ENCODE results near the gene HGD.
"Not testable (repeated sequence)": the region's sequence is repeated elsewhere in the genome, so short reads cannot be mapped to it uniquely, and the experiment has no call there.

Gene HGD

DNA sequence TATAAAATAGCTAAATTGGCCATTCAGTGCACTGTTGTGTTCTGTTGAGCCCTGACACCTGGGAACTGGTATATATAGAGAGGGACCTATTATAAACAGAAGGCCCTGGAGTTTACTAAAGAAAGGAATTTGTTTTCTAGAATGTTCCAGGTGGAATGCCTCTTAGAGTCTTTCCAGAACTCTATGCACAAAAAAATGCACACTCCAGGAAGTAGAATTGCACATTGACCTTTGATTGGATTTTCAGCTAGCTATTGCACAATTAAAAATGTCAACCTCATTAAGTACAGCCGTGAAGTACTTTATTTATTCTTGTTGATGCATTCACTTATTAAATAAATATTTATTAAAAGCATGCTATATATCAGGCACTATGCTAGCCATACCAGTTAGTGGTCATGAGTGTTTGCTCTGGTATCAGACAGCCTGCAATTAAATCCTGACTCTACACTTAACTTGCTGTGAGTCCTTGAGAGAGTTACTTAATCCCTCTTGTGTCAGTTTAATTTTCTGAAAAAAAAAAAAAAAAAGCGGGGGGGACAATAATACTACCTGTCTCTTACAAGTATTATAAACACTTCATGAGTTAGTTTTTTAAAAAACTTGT lies 45.1 kb downstream of the HGD start:
- no peak for ATAC-seq

DNA sequence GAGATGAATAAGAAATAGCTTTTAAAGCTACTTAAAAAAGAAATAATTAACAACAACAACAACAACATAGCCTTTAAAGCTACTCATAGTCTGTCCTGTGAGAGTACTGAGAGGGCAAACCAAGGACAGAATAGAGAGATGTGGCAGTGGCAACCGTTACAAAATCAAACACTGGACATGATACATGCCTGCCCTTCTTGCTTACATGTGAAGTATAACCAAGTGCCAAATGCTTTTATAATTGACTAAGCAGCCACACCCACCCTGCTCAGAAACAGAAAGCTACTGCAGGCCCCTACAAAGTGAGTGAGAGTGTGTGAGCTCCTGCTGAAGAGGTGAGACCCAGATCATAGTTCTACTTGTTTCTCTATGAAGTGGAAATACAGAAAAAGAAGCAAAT lies 47.5 kb downstream of the HGD start:
- ATAC-seq, result no peak

DNA sequence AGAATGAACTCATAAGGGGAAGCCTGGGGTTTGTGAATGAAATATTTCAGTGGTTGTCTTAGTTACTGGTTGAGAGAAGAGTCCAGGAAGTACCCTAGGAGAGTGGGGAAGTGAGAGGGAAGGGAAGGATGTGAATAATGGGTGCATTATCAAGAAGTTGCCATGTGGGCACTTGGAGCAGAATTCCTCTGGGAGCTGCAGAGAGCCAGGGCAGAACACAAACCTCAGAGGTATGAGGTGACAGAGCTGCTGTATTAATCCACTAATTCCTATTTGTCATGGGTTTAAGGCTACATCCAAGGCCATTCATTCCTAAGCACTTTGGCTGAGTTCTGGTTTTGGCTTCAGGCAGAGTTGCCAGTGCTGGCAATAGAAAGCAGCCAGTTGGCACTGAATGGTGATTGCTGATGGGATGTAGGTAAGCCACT lies 56.9 kb downstream of the HGD start:
- no peak for ATAC-seq

DNA sequence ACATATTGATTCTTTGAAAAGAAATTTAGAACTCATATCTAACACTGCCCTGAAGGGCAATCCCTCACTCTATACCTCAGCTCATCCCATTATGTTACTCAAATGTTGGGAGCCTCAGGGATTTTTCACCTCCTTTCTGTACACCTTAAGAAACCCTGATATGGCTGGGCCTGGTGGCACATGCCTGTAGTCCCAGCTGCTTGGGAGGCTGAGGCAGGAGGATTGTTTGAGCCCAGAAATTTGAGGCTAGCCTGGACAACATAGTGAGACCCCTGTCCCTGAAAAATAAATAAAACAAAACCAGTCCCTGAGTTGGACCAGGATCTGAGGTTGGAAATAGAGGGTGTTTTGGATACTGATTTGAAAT lies 58.3 kb downstream of the HGD start:
- no peak for ATAC-seq

DNA sequence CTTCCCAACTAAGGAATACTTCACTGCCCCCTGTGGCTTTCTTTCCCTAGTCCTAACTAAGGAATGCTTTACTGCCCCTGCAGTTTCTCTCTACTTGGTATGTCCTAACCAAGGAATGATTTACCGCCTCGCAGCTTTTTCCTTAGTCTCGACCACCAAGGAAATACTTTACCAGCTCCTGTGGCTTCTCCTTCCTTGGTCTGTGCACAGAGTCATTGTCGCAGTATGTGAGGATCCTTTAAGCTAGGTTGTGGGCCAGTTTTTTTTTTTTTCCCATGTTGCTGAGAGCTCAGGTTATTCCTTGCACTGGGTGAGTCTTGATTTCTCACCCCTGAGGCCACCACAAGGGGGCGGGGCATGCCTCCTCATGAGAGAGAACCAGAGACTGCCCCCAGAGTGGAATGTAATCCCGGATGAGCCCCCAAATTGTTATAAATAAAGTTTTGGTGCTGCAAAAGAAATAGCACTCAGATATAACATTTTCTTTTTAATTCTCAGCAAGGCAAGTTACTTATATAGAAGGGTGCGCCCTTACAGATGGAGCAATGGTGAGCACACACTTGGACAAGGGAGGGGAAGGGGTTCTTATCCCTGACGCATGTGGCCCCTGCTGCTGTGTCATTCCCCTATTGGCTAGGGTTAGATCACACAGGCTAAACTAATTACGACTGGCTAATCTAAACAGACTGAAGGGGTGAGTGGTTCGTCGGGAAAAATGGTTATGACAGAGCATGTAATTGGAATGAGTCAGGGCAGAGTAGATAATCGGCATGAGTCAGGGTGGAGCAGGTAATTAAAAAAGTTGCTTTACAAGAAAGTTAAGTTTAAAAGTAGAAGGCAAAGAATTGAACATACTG lies 58.9 kb downstream of the HGD start:
- no peak for ATAC-seq

DNA sequence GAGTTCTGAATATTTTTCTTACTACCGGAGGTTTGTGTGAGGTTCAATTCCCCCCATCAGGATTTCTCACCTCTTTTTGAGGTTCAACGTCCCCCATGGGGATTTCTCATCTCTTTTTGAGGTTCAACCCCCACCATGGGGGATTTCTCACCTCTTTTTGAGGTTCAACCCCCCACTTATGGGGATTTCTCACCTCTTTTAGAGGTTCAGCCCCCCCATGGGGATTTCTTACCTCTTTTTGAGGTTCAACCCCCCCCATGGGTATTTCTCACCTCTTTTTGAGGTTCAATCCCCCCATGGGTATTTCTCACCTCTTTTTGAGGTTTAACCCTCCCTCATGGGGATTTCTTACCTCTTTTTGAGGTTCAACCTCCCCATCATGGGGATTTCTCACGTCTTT lies 59.6 kb downstream of the HGD start:
- ATAC-seq, result no peak

DNA sequence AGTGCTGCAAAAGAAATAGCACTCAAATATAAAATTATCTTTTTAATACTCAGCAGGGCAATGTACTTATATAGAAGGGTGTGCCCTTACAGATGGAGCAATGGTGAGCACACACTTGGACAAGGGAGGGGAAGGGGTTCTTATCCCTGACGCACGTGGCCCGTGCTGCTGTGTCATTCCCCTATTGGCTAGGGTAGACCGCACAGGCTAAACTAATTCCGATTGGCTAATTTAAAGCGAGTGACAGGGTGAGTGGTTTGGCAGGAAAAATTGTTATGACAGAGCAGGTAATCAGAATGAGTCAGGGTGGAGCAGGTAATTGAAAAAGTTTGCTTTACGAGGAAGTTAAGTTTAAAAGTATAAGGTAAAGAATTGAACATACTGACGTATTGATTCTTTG lies 65.3 kb downstream of the HGD start:
- not testable (repeated sequence) for ATAC-seq

DNA sequence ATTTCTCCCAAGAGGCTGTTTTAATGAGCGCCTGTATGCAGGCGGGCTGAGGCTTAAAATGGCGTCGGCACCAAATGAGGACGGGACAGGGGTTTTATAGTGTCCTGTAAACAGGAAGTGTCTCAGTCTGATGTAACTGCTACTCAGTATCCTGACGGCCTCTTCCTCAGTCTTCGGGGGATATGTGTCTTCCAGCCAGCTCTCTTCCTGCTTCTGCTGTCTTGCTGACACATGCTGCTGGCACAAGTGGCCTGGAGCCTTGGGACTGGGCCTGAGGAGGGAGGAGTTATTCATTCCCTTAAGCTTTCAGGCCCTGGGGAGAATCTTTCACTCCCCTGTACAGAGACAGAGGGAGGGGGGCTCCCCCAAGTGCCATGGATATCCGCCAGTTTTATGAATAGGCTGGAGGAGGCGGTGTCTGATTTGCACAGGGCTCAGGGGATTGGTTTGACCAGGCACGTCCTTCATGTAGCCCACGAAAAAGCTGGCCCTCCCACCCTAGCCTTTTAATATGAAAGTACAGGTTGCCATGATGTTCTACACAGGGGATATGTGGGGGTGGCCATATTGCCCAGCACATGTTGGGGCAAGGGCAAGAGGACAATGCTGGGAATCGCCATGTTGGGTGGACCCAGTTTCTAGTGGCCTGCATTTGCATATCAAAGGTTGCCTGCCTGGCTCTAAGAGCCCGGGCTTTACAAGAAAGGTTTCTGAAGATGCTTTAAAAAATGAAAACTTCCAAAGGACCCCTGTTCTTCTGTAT lies 66.0 kb downstream of the HGD start:
- ATAC-seq, result no peak

DNA sequence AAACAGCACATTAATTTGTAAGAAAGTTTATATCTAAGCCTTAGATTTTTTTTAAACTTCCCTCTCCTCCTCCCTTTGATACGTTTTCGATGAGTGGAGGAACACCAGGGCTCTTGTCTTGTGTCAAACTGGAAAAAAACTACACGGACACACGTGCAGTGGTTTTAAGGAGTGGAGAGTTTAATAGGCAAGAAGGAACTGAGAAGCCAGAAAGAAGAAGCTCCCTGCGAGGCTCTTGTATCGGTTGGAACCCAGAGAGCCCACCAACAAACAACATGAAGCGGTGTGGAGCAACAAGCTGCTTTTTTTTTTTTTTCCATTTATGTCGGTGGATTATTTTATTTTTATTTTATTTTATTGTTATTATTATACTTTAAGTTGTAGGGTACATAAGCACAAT lies 67.3 kb downstream of the HGD start:
- no peak for ATAC-seq

DNA sequence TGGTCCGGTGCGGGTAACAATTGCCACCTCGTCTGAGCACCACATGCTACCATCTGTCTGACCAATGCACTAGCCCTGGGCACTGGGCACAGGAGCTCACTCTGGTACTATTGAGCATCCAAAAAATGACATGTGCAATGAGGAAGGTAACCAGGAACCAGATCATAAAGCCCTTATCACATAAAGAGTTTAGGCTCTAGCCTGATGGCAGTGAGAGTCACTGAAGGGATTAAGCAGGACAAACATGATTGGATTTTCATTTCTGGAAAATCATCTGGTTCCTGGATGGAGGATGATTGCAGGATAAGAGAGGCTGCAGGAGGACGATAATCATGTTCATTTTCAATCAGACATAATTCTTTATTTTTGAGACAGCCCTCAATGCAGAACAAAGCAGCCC lies 73.5 kb downstream of the HGD start:
- ATAC-seq, result no peak

DNA sequence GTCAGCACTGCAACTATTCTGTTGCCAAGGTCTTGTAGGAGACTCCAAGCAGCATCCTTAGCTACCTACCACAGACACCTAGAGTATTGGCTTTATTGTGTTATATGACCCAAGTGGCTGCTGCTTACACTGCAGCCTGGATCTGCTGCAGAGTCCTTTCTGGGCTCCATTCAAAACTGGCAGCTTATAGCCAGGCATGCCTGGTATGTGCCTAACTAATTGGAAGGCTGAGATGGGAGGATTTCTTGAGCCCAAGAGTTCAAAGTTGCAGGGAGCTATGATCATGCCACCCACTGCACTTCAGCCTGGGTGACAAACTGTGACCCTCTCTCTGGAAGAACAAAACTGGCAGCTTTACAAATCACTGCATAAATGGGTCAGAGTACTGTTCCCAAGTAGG lies 77.3 kb downstream of the HGD start:
- no peak for ATAC-seq

DNA sequence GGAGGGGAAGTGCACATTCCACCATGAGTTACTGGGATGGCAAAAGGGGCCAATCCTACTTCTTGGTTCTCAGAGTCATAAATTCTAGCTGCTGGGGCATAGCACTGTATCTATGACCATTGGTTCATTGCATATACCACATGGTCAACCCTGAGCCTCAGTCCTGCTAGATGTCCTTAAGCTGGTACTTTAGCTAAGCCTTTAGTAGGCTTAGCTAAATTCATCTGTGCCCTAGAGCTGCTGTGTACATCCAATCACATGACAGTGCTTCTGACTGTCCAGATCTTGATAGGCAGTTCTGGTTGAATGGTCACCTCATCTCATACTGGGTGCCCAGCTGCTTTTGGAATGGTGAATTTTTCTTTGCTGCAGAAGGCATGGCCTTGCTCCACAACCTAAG lies 77.7 kb downstream of the HGD start:
- ATAC-seq, result no peak

DNA sequence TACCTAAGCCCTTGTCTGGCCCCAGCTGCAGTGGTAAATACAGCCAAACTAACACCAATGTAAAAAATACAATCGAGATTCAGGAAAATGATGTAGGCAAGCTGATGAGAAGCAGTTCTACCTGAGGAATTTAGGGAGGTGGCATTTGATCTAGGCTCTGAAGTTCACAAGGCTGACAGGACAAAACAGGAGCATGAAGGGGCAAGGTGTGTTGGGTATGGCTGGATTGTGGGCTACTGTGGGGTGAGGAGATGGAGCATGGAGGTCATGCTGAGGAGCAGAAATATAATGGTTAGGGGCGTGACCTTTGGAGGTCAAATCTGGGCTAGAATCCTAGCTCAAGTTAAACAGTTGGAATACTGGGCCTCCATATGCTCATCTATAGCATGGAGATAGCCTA lies 79.4 kb downstream of the HGD start:
- no peak for ATAC-seq

DNA sequence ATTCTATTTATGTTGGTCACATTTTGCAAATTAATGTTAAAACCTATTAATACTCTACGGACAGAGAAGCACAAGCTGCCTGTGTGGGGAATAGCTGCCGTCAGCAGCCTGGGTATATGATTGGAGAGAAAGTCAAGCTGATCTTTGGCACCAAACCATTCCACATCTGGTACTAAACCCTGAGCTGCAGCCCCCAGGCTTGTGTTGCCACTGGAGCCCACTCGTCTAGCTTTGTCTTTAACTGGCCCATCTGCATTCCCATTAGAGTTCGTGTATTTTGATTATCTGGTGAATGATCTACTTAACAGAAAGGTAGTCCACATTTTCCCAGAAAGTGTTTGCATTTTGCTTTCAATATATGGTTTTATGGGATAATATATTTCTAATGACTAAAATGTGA lies 80.5 kb downstream of the HGD start:
- ATAC-seq, result no peak

DNA sequence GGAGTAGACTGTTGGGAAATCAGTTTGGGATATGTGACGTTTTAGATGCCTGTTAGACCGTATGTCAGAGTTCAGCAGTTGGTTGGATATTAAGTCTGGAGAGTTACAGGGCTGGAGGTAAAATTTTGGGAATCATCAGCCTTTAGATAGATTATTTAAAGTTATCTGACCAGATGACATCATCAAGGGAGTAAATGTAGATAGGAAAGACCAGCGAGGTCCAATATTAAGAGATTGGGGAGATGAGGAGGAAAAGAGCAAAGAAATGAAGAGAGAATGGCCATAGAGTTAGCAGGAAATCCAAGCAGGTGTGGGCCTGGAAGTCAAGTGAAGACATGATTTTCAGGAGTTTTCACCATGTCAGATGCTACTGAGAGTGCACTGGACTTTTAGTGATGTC lies 82.8 kb downstream of the HGD start:
- ATAC-seq, result no peak

DNA sequence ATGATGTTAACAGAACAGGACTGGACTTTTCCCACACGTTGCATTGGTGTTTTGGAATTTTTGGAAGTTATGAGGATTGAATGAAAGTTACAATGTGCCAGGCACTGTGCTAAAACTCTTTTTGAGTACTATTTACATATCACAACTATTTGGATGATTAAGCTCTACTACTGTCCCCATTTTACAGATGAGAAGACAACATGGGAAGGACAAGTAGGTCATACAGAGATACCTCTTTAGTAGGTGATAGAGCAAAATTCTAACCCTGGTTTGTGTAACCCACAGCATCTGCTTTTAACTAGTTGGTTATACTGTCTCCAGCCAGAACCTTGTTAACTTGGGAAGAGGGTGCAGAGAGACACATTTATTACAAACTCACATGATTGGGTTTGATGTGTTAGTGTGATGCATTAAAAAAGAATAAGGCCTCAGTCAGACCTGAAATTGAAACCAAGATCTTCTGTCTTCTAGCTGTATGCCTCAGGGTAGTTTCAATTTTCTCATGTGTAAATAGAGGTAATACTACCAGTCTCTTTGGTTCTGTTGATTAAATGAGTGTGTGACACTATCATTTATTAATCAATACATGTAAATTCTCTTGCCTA lies 84.5 kb downstream of the HGD start:
- peak; percentile 51 to 64 for ATAC-seq

DNA sequence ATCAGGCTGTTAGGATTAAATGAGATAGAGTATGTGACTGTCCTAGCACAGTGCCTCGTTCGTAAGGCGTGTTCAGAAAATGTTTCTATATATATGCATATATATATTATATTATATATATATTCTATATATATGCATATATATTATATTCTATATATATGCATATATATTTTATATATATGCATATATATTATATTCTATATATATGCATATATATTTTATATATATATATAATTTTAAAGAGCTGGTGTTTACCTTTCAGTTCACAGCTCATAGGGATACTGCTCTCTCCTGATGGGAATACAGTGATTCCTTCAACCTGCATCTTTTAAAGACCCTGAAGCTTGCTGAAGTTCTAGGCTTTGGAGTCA lies 85.2 kb downstream of the HGD start:
- ATAC-seq, result no peak

DNA sequence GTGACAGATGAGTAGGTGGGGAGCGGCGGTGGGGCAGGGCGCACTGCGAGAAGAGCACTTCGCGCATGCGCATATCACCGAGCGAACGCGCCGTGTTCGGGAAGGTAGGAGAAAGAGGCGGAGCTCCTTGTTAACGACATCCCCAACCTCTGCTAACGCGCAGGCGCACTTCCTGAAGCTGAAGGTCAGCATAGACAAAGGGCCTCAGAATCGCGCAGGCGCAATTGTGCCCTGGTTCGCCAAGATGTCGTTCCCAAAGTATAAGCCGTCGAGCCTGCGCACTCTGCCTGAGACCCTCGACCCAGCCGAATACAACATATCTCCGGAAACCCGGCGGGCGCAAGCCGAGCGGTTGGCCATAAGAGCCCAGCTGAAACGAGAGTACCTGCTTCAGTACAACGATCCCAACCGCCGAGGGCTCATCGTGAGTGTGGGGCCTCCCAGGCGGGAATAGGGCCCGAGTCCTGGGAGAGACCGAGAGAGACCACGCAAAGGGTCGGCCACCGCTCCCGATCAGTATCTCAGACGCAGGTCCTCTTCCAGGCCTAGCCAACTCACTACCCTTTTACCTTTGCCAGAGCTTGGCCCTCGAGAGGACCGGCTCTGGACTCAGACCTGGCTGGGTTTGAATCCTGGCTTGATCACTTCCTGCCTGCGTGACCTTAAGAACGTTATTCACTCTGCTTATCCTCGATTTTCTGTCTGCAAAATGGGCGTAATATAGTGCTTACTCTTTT lies 85.8 kb downstream of the HGD start, which contains the start of gene NDUFB4:
TSS of gene NDUFB4 (plus strand) at position 221 of the 737 bp plus-strand sequence. CDS start at position 245, 24 bp downstream.
- ATAC-seq, result peak; percentile 89 to 90

DNA sequence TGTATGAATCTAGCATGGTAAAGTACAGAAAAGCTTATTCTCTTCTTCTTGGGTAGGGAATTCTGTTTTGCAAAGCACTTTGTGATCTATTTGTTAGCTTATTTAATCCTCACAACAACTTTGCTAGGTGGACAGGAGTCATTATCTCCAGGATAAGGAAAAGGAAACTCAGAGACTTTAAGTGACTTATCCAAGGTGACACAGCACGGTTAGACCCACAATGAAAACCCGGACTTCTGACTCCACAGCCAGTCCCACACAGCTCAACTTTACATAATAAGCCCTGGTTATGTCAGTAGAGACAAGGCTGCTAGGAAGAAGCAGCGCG lies 86.3 kb downstream of the HGD start:
- ATAC-seq, result no peak

DNA sequence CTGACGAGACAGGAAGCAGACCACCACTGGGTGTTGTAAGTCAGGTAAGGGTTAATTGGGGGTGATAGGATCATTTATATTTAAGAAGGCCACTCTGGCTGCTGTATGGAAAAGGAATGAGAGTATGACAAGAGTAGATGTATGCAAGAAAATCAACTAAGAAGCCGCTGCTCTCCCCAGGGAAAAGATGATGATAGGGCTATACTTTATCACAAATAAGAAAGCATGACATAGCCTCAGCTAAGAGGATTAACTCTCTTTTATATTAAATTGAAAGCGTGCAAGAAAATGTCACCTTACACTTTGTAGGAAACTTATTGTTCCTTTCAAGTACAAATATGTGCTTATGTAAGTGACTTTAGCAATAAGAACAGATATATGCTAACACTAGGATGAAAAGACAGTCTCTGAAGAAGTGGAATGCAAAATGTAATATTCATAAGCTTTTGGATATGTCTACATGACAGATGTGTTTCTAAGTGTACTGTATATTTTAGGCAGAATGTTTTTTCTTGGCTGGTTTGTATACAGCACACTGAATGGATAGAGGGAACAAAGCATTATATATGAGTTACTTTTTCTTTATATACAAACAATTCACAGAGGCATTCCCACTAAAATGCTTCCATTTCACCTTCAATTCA lies 94.6 kb downstream of the HGD start:
- ATAC-seq, result no peak
